ENCODE measurements around the gene BCCIP.

Gene BCCIP

GRCh38 chr10:125852487-125852886, 29.1 kb downstream of the BCCIP start:
- no peaks in the 10 kb centered on the region for H3K9me2 ChIP-seq (replicated peaks; ENCODE audit: control insufficient read depth, low read length)
- TF ChIP-seq EZH2phosphoT487 (IDR thresholded peaks at IDR 0.05; ENCODE audit: borderline replicate concordance, low read length) = no peak
- TF ChIP-seq, protein P1, sequence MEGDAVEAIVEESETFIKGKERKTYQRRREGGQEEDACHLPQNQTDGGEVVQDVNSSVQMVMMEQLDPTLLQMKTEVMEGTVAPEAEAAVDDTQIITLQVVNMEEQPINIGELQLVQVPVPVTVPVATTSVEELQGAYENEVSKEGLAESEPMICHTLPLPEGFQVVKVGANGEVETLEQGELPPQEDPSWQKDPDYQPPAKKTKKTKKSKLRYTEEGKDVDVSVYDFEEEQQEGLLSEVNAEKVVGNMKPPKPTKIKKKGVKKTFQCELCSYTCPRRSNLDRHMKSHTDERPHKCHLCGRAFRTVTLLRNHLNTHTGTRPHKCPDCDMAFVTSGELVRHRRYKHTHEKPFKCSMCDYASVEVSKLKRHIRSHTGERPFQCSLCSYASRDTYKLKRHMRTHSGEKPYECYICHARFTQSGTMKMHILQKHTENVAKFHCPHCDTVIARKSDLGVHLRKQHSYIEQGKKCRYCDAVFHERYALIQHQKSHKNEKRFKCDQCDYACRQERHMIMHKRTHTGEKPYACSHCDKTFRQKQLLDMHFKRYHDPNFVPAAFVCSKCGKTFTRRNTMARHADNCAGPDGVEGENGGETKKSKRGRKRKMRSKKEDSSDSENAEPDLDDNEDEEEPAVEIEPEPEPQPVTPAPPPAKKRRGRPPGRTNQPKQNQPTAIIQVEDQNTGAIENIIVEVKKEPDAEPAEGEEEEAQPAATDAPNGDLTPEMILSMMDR (IDR thresholded peaks at IDR 0.05; ENCODE audit: low read depth, low read length, poor library complexity, severe bottlenecking) = no peak
- H3K4me1 ChIP-seq (ENCODE audit: control insufficient read depth, low read length) = no peaks in the 10 kb centered on the region
- H3K9me3 ChIP-seq (ENCODE audit: control insufficient read depth, insufficient read depth, low read length) = no peaks in the 10 kb centered on the region
- no peak overlapping the region for H3K4me3 ChIP-seq (ENCODE audit: low read length)
- no peaks in the 10 kb centered on the region for H3F3A ChIP-seq (ENCODE audit: control insufficient read depth, insufficient read depth)
- H3K36me3 ChIP-seq (ENCODE audit: control insufficient read depth, low read length) = peaks cover 13% of the 10 kb centered on the region
- no peaks in the 10 kb centered on the region for H3K27me3 ChIP-seq (ENCODE audit: control insufficient read depth, low read length)
- 0 out of 2 replicates have a peak, but pooled peaks cover 2% of the 10 kb centered on the region for H4K20me1 ChIP-seq (ENCODE audit: control insufficient read depth, insufficient read depth, low read depth, low read length)
- no peaks in the 10 kb centered on the region for H3K79me2 ChIP-seq (ENCODE audit: control insufficient read depth, low read length)
- no peak overlapping the region for H3K4me2 ChIP-seq (ENCODE audit: low read length)
- H3K27ac ChIP-seq (ENCODE audit: low read depth, low read length) = no peak overlapping the region

- no peak overlapping the region for H3K4me3 ChIP-seq (ENCODE audit: low read length)
- no peaks in the 10 kb centered on the region for H3F3A ChIP-seq (ENCODE audit: control insufficient read depth, insufficient read depth)
- no peak for TF ChIP-seq EZH2phosphoT487 (IDR thresholded peaks at IDR 0.05; ENCODE audit: borderline replicate concordance, low read length)
- TF ChIP-seq, protein P1 (IDR thresholded peaks at IDR 0.05; ENCODE audit: low read depth, low read length, poor library complexity, severe bottlenecking) = no peak
- no peaks in the 10 kb centered on the region for H3K9me3 ChIP-seq (ENCODE audit: control insufficient read depth, insufficient read depth, low read length)
- H3K27ac ChIP-seq (ENCODE audit: low read depth, low read length) = no peak overlapping the region
- no peaks in the 10 kb centered on the region for H3K79me2 ChIP-seq (ENCODE audit: control insufficient read depth, low read length)
- 0 out of 2 replicates have a peak, but pooled peaks cover 1% of the 10 kb centered on the region for H4K20me1 ChIP-seq (ENCODE audit: control insufficient read depth, insufficient read depth, low read depth, low read length)
- no peaks in the 10 kb centered on the region for H3K9me2 ChIP-seq (replicated peaks; ENCODE audit: control insufficient read depth, low read length)
- 0 out of 2 replicates have a peak, but pooled peaks cover 4% of the 10 kb centered on the region for H3K4me1 ChIP-seq (ENCODE audit: control insufficient read depth, low read length)
- no peak overlapping the region for H3K4me2 ChIP-seq (ENCODE audit: low read length)
- H3K27me3 ChIP-seq (ENCODE audit: control insufficient read depth, low read length) = no peaks in the 10 kb centered on the region
- peaks cover 4% of the 10 kb centered on the region for H3K36me3 ChIP-seq (ENCODE audit: control insufficient read depth, low read length)
These were observed 33.9 kb downstream of the BCCIP start for GRCh38 chr10:125857185-125857760.

DNA sequence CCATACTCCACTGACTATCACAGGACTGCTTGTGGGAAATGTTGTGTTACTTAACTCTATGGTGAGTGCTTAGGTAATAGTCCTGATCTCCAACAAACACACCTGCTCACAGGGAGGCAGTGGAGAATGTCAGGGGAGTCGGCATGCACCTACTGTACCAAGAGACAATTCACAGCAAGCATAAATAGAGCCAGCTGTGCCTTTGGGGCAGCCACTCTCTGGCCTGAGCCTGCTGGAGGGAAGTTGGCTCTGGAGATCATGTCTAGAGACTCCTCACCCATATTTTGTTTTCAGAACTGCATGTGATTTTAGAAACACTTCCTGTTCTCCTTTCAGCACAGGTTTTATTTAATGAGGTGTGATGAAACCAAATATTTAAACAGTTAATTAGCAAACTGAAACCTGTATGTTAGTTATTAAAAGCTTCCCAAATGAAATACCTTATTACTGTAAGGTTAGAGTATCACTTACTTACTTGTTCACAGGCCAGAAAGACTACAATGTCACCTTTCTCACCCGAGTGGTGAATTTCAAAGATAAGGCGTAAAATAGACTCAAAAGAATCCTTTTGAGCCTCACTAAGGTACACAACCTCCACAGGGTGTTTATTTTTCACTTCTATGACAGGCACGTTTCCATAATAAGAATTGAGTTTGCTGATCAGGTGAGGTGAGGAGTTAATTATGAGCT, 35.9 kb downstream of the BCCIP start:
- H3K27ac ChIP-seq (ENCODE audit: low read depth, low read length) = no peak overlapping the region
- H3K9me3 ChIP-seq (ENCODE audit: control insufficient read depth, insufficient read depth, low read length) = no peaks in the 10 kb centered on the region
- no peaks in the 10 kb centered on the region for H3K27me3 ChIP-seq (ENCODE audit: control insufficient read depth, low read length)
- no peaks in the 10 kb centered on the region for H3F3A ChIP-seq (ENCODE audit: control insufficient read depth, insufficient read depth)
- H3K79me2 ChIP-seq (ENCODE audit: control insufficient read depth, low read length) = no peaks in the 10 kb centered on the region
- H3K4me3 ChIP-seq (ENCODE audit: low read length) = no peak overlapping the region
- H4K20me1 ChIP-seq (ENCODE audit: control insufficient read depth, insufficient read depth, low read depth, low read length) = no peaks in the 10 kb centered on the region
- H3K36me3 ChIP-seq (ENCODE audit: control insufficient read depth, low read length) = peaks cover 4% of the 10 kb centered on the region; the same call in 1 of the 2 replicates
- H3K9me2 ChIP-seq (replicated peaks; ENCODE audit: control insufficient read depth, low read length) = no peaks in the 10 kb centered on the region
- no peak overlapping the region for H3K4me2 ChIP-seq (ENCODE audit: low read length)
- H3K4me1 ChIP-seq (ENCODE audit: control insufficient read depth, low read length) = 0 out of 2 replicates have a peak, but pooled peaks cover 4% of the 10 kb centered on the region
- no peak for TF ChIP-seq EZH2phosphoT487 (IDR thresholded peaks at IDR 0.05; ENCODE audit: borderline replicate concordance, low read length)
- TF ChIP-seq, protein P1 (IDR thresholded peaks at IDR 0.05; ENCODE audit: low read depth, low read length, poor library complexity, severe bottlenecking) = no peak

All from DOHH2 (cell line).